Neural cell (in vitro differentiated cells): ENCODE measurements around the gene TMEM54.

Source experiments
- CTCF ChIP-seq: fragments of 450-650 bp; IDR thresholded peaks from 2 replicates; pipeline ENCODE4 v1.5.1; 2014; ENCODE audit warnings: antibody characterized with exemption, mild to moderate bottlenecking, moderate library complexity; ENCODE audit not compliant: poor library complexity, severe bottlenecking
- EP300 ChIP-seq: fragments of 450-650 bp; conservative IDR thresholded peaks from 2 replicates; pipeline ENCODE4 v1.6.1; 2014; ENCODE audit warnings: antibody characterized with exemption, mild to moderate bottlenecking, moderate library complexity; ENCODE audit not compliant: poor library complexity, severe bottlenecking
- EZH2 ChIP-seq: fragments of 200-600, 300-800 bp; shearing (Covaris generic), sonication (generic); IDR thresholded peaks from 2 replicates; pipeline ENCODE4 v1.6.1; 2014; ENCODE audit warnings: antibody characterized with exemption, low read length, borderline replicate concordance, mild to moderate bottlenecking; ENCODE audit not compliant: insufficient read depth, poor library complexity, severe bottlenecking
- POLR2AphosphoS5 ChIP-seq: IDR thresholded peaks from 2 replicates; pipeline ENCODE4 v1.6.1; 2012
- TAF1 ChIP-seq: IDR thresholded peaks from 2 replicates; pipeline ENCODE4 v1.6.1; 2012; ENCODE audit warnings: low read depth

GRCh38 chr1:32889731-32890278, 11.4 kb downstream of the TMEM54 start:
- TF ChIP-seq CTCF = no peak
- no peak for TF ChIP-seq POLR2AphosphoS5
- TF ChIP-seq EP300 = no peak
- TF ChIP-seq EZH2 = no peak
- no peak for TF ChIP-seq TAF1
